ENCODE measurements around the gene IL27RA.
A peak's percentile ranks its signal among the peaks of the same experiment; 100 is the strongest.

IL27RA gene

GRCh38 chr19:14059652-14060155 lies 28.1 kb downstream of the IL27RA start:
- DNase-seq, result no peak

DNA sequence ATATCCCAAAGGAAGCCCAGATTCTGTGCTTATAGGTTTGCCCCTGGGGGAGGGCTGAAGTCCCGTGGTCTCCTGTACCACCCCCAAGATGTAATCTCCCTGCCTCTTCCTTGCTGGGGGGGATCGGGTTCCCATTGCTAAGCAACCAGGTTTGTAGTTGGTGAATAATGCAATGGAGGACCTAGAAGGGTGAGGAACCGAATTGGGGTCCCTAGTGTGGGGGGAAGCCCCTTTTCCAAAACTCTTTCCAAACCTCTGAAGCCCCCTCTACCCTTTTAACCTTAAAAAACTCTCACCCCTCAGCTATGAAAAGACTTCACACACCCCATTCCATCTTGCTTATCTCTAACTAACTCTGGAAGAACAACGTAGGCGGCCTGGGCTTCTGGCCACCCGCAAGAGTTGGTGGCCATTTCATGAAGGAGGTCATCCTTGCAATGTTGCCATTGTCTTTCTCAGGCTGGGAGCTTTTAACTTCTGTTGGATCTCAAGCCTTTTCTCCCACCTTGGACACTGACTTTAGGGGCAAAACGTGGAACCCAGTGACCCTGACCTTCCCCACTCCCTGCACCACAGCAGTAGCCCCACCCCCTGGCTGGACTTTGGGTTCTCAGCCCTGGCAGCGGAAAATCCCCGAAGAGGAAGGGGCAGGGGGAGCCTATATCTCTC lies 29.7 kb downstream of the IL27RA start:
- no peak for DNase-seq

DNA sequence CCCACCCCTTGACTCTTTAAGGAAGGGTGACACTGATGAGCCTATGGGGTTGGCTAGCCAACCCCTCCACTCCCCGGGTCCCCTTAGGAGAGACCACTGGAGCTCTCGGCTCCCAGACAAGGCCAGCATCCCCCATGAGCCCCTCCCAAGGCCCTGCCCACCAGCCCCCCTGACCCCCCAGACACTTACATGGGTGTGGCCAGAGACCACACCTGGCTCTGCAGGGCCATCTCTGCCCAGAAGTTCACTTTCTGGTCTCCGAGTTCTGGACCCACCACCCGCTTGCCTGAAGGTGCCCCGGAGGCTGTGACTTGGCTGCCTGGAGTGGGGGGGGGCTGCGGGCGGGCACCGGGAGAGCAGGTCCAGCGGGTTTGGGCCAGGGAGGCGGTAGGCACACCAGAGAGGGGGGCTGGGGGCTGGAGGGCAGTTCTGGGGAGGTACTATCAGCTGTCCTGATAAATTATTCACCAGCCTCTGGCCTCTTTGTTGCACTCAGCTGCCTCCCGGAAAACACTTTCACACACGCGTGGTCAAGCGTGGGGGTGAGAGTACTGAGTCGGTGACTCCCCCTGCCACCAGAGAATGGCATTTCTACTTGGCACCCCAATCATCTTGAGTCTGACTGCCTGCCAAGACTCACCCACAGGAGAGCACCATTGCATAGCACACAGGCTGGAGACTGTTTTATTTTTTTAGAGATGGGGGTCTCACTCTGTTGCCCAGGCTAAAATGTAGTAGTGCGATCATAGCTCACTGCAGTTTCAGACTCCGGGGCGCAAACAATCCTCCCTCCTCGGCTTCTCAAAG lies 30.4 kb downstream of the IL27RA start, which contains the start of gene PALM3:
PALM3 (minus strand) TSS at position 326 of the 807 bp plus-strand sequence; CDS start at position 230, 96 bp downstream.
- DNase-seq, result no peak

DNA sequence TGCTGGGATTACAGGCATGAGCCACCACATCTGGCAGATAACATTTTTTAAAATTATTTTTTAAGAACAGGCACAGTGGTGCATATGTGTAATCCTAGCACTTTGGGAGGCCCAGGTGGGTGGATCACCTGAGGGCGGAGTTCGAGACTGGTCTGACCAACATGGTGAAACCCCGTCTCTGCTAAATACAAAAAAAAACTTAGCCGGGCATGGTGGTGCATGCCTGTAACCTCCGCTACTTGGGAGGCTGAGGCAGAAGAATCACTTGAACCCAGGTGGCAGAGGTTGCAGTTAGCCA lies 30.9 kb downstream of the IL27RA start:
- DNase-seq, result no peak

- no peak for DNase-seq
Measured at GRCh38 chr19:14063105-14063504, 31.5 kb downstream of the IL27RA start.

GRCh38 chr19:14066134-14066533 lies 34.6 kb downstream of the IL27RA start:
- no peak for DNase-seq

DNA sequence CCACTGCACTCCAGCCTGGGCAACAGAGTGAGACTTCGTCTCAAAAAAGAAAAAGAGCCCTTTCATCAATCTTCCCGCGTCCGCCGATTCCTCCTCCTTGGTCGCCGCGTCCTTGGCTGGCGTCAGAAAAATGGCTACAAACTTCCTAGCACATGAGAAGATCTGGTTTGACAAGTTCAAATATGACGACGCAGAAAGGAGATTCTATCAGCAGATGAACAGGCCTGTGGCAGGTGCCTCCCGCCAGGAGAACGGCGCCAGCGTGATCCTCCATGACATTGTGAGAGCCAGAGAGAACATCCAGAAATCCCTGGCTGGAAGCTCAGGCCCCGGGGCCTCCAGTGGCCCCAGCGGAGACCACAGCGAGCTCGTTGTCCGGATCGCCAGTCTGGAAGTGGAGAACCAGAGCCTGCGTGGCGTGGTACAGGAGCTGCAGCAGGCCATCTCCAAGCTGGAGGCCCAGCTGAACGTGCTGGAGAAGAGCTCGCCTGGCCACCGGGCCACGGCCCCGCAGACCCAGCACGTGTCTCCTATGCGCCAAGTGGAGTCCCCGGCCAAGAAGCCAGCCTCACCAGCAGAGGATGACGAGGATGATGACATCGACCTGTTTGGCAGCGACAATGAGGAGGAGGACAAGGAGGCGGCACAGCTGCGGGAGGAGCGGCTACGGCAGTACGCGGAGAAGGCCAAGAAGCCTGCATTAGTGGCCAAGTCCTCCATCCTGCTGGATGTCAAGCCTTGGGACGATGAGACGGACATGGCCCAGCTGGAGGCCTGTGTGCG lies 38.9 kb downstream of the IL27RA start:
- no peak for DNase-seq

DNA sequence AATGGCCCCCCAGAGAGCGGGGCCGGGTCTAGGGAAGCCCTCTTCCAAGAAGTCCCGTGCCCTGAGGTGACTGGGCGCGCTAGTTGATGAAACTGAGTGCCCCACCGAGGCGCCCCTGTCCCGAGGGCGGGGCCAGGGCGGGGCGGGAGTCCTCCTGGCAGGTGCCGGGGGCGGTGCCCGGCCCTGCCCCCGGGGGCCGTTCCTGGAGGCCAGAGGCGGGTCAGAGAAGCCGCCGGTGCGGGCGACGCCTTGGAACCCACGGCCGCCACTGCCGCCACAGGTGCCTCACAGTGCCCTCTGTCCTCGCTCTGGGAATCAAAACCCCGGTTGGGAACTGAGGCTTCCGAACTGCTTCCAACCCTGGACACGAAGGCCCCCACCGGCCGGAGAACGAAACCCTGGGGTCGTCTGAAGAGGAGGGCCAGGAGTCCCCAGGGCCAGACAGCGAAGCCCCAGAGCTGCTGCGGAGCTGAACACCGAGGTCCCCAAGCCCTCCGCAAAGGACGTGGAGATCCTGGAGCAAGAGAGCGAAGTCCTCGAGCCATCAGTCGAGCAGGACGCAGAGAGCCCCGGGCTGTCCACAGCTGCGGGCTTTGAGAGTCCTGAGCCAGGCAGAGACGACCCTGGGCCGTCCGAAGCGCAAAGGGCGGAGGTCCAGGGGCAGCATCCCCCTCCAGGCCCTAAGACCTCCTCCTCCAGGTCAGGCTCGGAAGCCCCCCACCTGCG lies 41.1 kb downstream of the IL27RA start, which contains the start of gene MISP3:
MISP3 (plus strand) TSS at position 252 of the 726 bp plus-strand sequence. CDS start 524 bp downstream, outside the sequence.
- peak; percentile 39 to 54 for DNase-seq

DNA sequence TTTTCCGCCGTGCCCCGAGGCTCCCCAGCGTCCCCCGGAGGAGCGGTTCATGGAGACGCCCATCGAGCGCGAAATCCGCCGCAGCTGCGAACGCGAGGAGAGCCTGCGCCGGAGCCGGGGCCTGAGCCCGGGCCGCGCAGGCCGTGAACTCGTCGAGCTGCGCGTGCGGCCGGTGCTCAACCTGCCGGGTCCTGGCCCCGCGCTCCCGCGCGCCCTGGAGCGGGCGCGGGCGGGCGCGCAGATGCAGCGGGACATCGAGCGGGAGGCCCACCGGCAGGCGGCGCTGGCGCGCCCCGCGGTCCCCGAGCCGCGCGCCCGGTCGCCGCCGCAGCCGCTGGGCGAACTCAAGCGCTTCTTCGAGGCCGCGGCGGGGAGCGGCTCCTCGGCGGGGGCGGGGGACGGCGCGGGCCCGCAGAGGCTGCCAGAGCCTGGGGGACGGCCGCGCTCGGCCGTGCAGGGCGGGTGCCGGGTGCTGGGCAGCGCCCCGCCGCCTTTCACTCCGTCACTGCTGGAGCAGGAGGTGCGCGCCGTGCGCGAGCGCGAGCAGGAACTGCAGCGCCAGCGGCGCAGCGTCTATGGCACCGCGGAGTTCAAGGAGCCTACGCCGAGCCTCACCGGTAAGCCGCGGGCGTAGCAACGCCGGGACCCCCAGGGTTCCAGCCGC lies 41.8 kb downstream of the IL27RA start:
- DNase-seq, result peak; percentile 78 to 80

GRCh38 chr19:14073925-14074838 lies 42.6 kb downstream of the IL27RA start:
- DNase-seq, result peak; percentile 51

GRCh38 chr19:14078411-14078810 lies 46.8 kb downstream of the IL27RA start:
- no peak for DNase-seq

DNA sequence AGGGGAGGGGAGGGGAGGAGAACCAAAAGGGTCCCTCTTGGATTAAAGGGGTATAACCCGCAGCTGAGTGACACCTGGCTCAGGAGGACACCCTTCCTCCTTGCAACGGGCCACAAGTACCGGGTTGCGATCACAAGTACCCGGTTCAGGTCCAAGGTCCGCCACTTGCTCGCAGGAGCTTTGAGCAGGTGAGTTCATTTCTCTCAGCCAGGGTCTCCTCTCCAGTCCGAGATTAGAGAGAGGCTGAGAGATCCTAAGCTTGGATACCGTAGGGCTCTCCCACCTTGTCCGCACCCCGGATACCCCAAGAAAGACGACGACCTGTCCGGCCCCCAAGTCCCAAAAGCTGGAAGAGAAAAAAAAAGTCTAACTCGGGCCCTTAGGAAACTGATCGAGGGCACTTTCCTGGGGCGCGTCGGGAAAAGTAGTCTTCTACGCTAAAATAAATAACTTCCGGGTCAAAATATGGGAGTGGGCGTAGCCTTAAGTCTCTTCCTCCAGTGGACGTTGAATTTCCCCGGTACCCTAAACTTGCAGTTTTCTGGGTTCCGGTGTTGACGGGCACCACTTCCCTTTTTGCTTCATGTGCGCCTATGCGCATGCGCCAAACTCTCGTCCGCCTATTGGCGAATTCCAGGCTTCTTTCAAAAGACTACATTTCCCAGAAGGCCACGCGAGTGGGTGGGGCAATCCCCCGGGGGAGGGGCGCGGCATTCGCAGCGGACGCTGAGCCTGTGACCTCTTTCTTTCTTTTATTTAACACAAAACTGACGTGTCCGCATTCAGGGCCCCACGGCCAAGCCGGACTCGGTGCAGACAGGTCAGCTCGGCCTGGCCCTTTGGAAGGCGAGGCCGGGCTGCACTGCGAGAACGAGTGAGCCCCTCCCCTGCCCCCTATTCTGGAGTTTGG lies 49.6 kb downstream of the IL27RA start:
- peak; percentile 99 for DNase-seq

DNA sequence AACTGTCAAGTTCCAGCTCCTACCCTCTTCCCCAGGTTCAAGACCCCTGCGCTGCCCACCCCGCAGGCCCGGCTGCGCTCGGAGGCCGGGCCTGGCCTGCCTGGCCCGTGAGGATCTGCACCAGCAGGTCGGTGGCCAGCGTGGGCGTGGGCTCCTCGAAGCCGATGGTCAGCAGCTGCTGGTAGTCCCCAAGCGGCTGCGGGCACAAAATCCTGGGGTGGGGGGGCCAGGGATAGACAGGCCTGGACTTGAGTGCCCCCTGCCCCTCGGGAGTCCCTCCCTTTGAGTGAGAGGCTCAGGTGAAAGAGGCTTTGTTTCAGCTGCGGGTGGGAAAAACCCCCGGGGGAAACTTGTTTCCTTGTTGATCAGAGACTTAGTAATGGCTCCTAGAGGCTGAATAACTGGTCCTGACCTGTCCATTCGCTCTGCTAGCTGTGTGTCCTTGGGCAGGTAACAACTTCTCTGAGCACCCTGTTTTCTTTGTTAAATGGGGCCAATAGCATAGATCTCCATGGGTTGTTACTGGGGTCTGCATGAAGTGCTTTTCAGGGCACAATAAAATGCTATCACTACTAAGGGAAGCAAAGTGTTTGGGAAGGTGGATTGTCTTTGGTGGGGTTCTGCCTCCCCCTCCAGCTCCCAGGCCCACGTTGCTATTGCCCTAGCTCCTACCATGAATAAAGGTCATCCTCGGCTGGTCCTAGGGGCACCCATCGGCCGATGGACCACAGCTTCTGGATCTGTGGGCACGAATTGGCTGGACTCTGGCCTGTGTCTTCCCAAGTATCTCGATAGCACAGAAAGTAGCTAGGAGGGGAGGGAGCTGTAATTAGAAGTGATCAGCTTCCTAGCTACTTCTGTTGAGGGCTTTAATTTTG lies 50.5 kb downstream of the IL27RA start:
- peak; percentile 27 to 47 for DNase-seq

DNA sequence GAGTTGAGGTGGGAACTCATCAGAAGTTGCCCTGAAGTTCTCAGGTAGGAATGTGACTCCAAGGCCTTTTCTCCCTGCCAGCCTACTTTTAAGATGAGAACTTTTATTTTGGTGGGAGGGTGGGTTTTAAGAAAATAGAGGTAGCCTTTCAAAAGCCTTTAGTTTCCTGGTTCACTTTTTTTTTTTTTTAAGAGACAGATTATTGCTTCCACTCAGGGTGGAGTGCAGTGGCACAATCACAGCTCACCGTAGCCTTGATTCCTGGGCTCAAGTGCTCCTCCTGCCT lies 51.1 kb downstream of the IL27RA start:
- DNase-seq, result no peak

- DNase-seq, result no peak
Measured at GRCh38 chr19:14085309-14085995, 53.9 kb downstream of the IL27RA start, which contains the start of gene C19orf67. Gene C19orf67, minus strand, starts transcription at chr19:14085783. Its CDS starts 156 bp downstream, at chr19:14085627.

- DNase-seq, result no peak
Measured at GRCh38 chr19:14086098-14086497, 54.5 kb downstream of the IL27RA start.

DNA sequence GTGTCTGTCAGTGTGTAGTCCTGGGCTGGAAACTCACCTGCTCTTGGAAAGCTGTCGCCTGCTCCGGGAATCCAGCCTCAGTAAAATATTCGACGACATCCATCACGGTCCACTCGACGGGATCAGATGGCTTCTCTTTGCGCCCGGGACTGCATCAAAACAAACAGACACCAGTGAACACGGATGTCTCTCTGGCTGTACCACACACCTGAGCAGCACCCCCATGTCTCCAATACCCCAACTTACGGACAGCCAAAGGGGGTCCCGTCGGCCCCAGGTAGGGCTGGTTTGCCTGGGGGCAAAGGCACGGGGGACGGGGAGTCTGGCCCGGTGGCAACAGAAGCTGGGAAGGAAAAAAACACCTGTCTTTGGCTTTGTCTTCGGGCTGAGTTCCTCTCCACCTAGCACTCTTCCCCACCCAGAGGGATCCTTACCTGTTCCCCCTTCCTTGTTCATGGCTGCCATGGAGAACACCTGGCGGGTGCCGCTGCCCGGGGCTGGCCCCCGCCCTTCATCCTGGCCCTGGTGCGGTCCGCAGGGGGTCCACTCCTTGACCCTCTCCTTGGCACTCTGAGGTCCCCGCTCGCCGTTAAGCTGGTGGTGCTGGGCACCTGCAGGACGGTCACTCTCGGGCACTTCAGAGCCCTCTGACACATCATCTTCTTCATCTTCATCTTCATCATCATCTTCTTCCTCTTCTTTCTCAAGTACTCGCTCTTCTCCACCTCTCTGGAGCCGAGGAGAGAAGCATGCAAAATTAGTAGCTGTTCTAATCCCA lies 57.3 kb downstream of the IL27RA start:
- no peak for DNase-seq

GRCh38 chr19:14089412-14089661 lies 57.8 kb downstream of the IL27RA start:
- DNase-seq, result peak in 1 of 2 donors; percentile 31
